A549 (cell line): ENCODE results near the gene RAPGEF6. TPM values are rescaled to one million over a fixed set of nuclear protein-coding genes. Genes with fewer than 3 reads are reported as not detected.
A peak's percentile ranks its signal among the peaks of the same experiment; 100 is the strongest.

Source experiments
- ATAC-seq, 2 experiments: fragments of 200-7000 bp in 1 of 2; fragments of >200 bp in 1 of 2; cut with Nextera tagmentation in 1 of 2; cut with Tn5 transposase in 1 of 2; 3 replicates each; pipeline versions ENCODE4 v1.8.0 to v1.9.1; 2018 to 2020; ENCODE audit warnings: mild to moderate bottlenecking in 1 of 2, moderate library complexity in 1 of 2
- CTCF ChIA-PET: fragments of 300-600 bp; sonication (Branson Sonifier 250); formaldehyde crosslinking; extraction: SDS; loops from one replicate; lab custom pipeline; 2021; ENCODE audit warnings: antibody characterized with exemption, inconsistent platforms; lab: Yijun Ruan, JAX
- POLR2A ChIA-PET: fragments of 350-600 bp; formaldehyde crosslinking; extraction: SDS; loops from one replicate; lab custom pipeline; 2021; ENCODE audit warnings: antibody characterized with exemption, inconsistent platforms; lab: Yijun Ruan, JAX
- DNase-seq, 2 experiments: peaks; one replicate each; pipeline versions ENCODE4 v3.0.0 to v3.0.0-alpha.2; 2011 to 2016; ENCODE audit warnings: low read depth in 1 of 2, low spot score in 1 of 2
- FAIRE-seq: peaks from 2 replicates; lab custom pipeline; 2011; peaks lifted over from hg19 to GRCh38; lab: Jason Lieb, UNC
- H3K27ac ChIP-seq, 2 experiments: fragments of >200 bp; sonication (Bioruptor Twin); formaldehyde crosslinking; 3 replicates each; pipeline ENCODE4 v1.5.1; 2016 to 2017
- H3K4me1 ChIP-seq: fragments of >200 bp; sonication (Bioruptor Twin); formaldehyde crosslinking; 3 replicates; pipeline ENCODE4 v1.6.1; 2016
- H3K4me2 ChIP-seq: fragments of >200 bp; sonication (Bioruptor Twin); formaldehyde crosslinking; 3 replicates; pipeline ENCODE4 v1.6.1; 2016
- H3K4me3 ChIP-seq: fragments of >200 bp; sonication (Bioruptor Twin); formaldehyde crosslinking; 3 replicates; pipeline ENCODE4 v1.5.1; 2016
- H3K9me3 ChIP-seq: fragments of >200 bp; sonication (Bioruptor Twin); formaldehyde crosslinking; 3 replicates; pipeline ENCODE4 v1.6.1; 2016
- BHLHE40 ChIP-seq: IDR thresholded peaks from 2 replicates; pipeline ENCODE4 v1.6.1; 2012; ENCODE audit warnings: low read depth, low read length, inconsistent platforms
- CBX8 ChIP-seq: fragments of 200-600 bp; sonication (generic); IDR thresholded peaks from 2 replicates; pipeline ENCODE4 v1.6.1; 2016
- CEBPB ChIP-seq, 2 experiments: fragments of >200 bp in 1 of 2; sonication (Bioruptor Twin) in 1 of 2; formaldehyde crosslinking in 1 of 2; IDR thresholded peaks; 2 replicates each; pipeline ENCODE4 v1.6.1; 2012 to 2016
- EHF ChIP-seq: fragments of 250-450 bp; sonication (Bioruptor Pico); IDR thresholded peaks from 2 replicates; pipeline ENCODE4 v1.5.0; 2020; ENCODE audit warnings: mild to moderate bottlenecking
- ELK1 ChIP-seq: fragments of 150-350 bp; IDR thresholded peaks from 2 replicates; pipeline ENCODE4 v1.6.1; 2014; ENCODE audit warnings: low read depth, mild to moderate bottlenecking, low read length
- EP300 ChIP-seq, 2 experiments: fragments of >200 bp; sonication (Bioruptor Twin); formaldehyde crosslinking; IDR thresholded peaks; 2 replicates in 1 of 2; 3 replicates in 1 of 2; pipeline ENCODE4 v1.6.1; 2016 to 2017
- FOSL2 ChIP-seq, 2 experiments: fragments of 450-650 bp in 1 of 2; fragments of >200 bp in 1 of 2; sonication (Bioruptor Twin) in 1 of 2; formaldehyde crosslinking; IDR thresholded peaks; 2 replicates each; pipeline versions ENCODE4 v1.5.0 to v1.6.1; 2016 to 2020; ENCODE audit warnings: mild to moderate bottlenecking in 1 of 2, moderate library complexity in 1 of 2
- FOXS1 ChIP-seq: fragments of 250-450 bp; sonication (Bioruptor Pico); IDR thresholded peaks from 2 replicates; pipeline ENCODE4 v1.5.0; 2020; ENCODE audit warnings: mild to moderate bottlenecking, moderate library complexity
- GATA3 ChIP-seq: IDR thresholded peaks from 2 replicates; pipeline ENCODE4 v1.6.1; 2012; ENCODE audit warnings: borderline replicate concordance
- HDAC2 ChIP-seq: fragments of 200-600 bp; sonication (generic); IDR thresholded peaks from 2 replicates; pipeline ENCODE4 v1.6.1; 2016
- HEYL ChIP-seq: fragments of 250-450 bp; sonication (Bioruptor Pico); IDR thresholded peaks from 2 replicates; pipeline ENCODE4 v1.8.0; 2021; ENCODE audit warnings: mild to moderate bottlenecking, moderate library complexity
- HOXB13 ChIP-seq: fragments of 250-450 bp; sonication (Bioruptor Pico); IDR thresholded peaks from 2 replicates; pipeline ENCODE4 v1.5.0; 2020; ENCODE audit warnings: low read depth, mild to moderate bottlenecking, moderate library complexity
- JUN ChIP-seq, 2 experiments: fragments of >200 bp; sonication (Bioruptor Twin); formaldehyde crosslinking; IDR thresholded peaks; 2 replicates in 1 of 2; 3 replicates in 1 of 2; pipeline ENCODE4 v1.6.1; 2016 to 2017
- JUNB ChIP-seq: fragments of >200 bp; sonication (Bioruptor Twin); formaldehyde crosslinking; IDR thresholded peaks from 2 replicates; pipeline ENCODE4 v1.6.1; 2016
- KDM1A ChIP-seq: fragments of 200-600 bp; sonication (generic); IDR thresholded peaks from 2 replicates; pipeline ENCODE4 v1.6.1; 2016; ENCODE audit warnings: low read depth, mild to moderate bottlenecking
- KDM5A ChIP-seq: fragments of 200-600 bp; sonication (generic); IDR thresholded peaks from 2 replicates; pipeline ENCODE4 v1.6.1; 2016; ENCODE audit warnings: antibody characterized with exemption, mild to moderate bottlenecking
- MAX ChIP-seq: IDR thresholded peaks from 2 replicates; pipeline ENCODE4 v1.6.1; 2012
- NFE2L2 ChIP-seq: fragments of 150-350 bp; conservative IDR thresholded peaks from 2 replicates; pipeline ENCODE4 v1.6.1; 2014; ENCODE audit warnings: low read length
- NR3C1 ChIP-seq: fragments of >200 bp; sonication (Bioruptor Twin); formaldehyde crosslinking; IDR thresholded peaks from 3 replicates; pipeline ENCODE4 v1.6.1; 2017
- POLR2A ChIP-seq: IDR thresholded peaks from 2 replicates; pipeline ENCODE4 v1.6.1; 2012; ENCODE audit warnings: mild to moderate bottlenecking, low read length
- POLR2AphosphoS2 ChIP-seq: conservative IDR thresholded peaks from 2 replicates; pipeline ENCODE4 v1.6.1; 2012; ENCODE audit warnings: low read length, improper control_type of control experiment, inconsistent platforms
- RARB ChIP-seq: fragments of 250-450 bp; sonication (Bioruptor Pico); IDR thresholded peaks from 2 replicates; pipeline ENCODE4 v1.8.0; 2021; ENCODE audit warnings: mild to moderate bottlenecking, moderate library complexity
- RFX5 ChIP-seq: fragments of 450-650 bp; IDR thresholded peaks from 2 replicates; pipeline ENCODE4 v1.7.1; 2014; ENCODE audit warnings: antibody characterized with exemption, mild to moderate bottlenecking, moderate library complexity
- SREBF2 ChIP-seq: fragments of 450-650 bp; IDR thresholded peaks from 2 replicates; pipeline ENCODE4 v1.6.1; 2014; ENCODE audit warnings: mild to moderate bottlenecking, moderate library complexity
- TFCP2L1 ChIP-seq: fragments of 250-450 bp; sonication (Bioruptor Pico); IDR thresholded peaks from 2 replicates; pipeline ENCODE4 v1.5.0; 2021; ENCODE audit warnings: mild to moderate bottlenecking
- TP53 ChIP-seq: fragments of 250-450 bp; sonication (Bioruptor Pico); IDR thresholded peaks from 2 replicates; pipeline ENCODE4 v1.5.0; 2021; ENCODE audit warnings: mild to moderate bottlenecking, moderate library complexity
- ZNF302 ChIP-seq: fragments of 250-450 bp; sonication (Bioruptor Pico); IDR thresholded peaks from 2 replicates; pipeline ENCODE4 v1.9.0; 2021; ENCODE audit warnings: inconsistent platforms, mild to moderate bottlenecking, moderate library complexity
- WGBS: methylation state at CpG from one replicate; pipeline ENCODE4 v1.1.6; 2017; ENCODE audit errors: missing lambda C conversion rate; 5-methylcytosine and 5-hydroxymethylcytosine counted together
- polyA plus RNA-seq, 4 experiments: library from polyadenylated mRNA; depleted of rRNA in 3 of 4; stranded (reverse); fragments of >200 nt; fragmentation: RNase III in 1 of 4; extraction: RNeasy Plus Mini Kit Qiagen cat#74134 plus additional on column Dnase treatment in 1 of 4; gene quantifications; 2 replicates in 3 of 4; 3 replicates in 1 of 4; pipeline ENCODE4 v1.2.3, GENCODE V29; 2011 to 2017
- TF ChIP-seq, protein P1 (sequence below): fragments of >200 bp; sonication (Bioruptor Twin); formaldehyde crosslinking; IDR thresholded peaks from 2 replicates; pipeline ENCODE4 v1.6.1; 2016
- TF ChIP-seq, protein P2 (sequence below): IDR thresholded peaks from 2 replicates; pipeline ENCODE4 v1.6.1; 2012
- TF ChIP-seq, protein P3 (sequence below): IDR thresholded peaks from 2 replicates; pipeline ENCODE4 v1.6.1; 2012; ENCODE audit warnings: low read depth, borderline replicate concordance

Gene RAPGEF6
- polyA plus RNA-seq, 2 of the 4 experiments (the other 2 are of a cell fraction) = 5.9 to 15.2 TPM

GRCh38 chr5:131396015-131396414 is 239.0 kb downstream of the RAPGEF6 start (continued):
- no peak for TF ChIP-seq TFCP2L1 (CRISPR knock-in tag)

DNA sequence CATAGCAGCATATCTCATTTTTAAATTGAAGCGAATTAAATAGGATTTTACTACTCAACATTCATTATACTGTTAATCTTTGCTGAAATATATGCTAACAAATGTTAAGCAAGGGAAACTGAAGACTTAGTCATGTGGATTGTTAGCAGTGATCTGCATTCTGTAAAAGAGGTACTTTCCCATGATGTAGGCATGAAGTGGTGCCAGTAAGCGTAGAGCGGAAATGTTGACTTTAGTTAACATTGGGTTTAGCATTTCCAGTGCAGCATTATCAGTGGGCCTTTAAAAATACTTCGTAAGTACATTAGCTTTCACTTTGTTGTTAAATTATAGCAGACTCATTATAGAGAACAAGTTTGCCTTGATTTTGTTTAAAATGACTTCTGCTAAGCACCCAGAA is 240.9 kb downstream of the RAPGEF6 start:
- Histone ChIP-seq H3K27ac (no peak overlapping the region), H3K9me3 (no peaks in the 10 kb centered on the region), H3K4me1 (peaks cover 9% of the 10 kb centered on the region; the same call in 1 of the 3 replicates), H3K4me2 (0 out of 3 replicates have a peak overlapping the region, but pooled peaks have one; percentile 6), H3K4me3 (no peak overlapping the region)
- ATAC-seq (peak in 1 of 2 experiments; percentile 38; a peak in 1 of 6 replicates), DNase-seq (no peak), FAIRE-seq (peak; percentile 43)
- ChIA-PET CTCF (no interaction called here), POLR2A (no interaction called here)
- 75% methylated on average over 4 of the region's 4 CpGs for WGBS
- TF ChIP-seq MAX (no peak), JUN (IDR thresholded peaks at IDR 0.05) (no peak), NFE2L2 (no peak), ELK1 (no peak), SREBF2 (no peak), EHF (CRISPR knock-in tag) (no peak), KDM1A (no peak), HOXB13 (CRISPR knock-in tag) (no peak), JUNB (no peak), TP53 (CRISPR knock-in tag) (no peak)

DNA sequence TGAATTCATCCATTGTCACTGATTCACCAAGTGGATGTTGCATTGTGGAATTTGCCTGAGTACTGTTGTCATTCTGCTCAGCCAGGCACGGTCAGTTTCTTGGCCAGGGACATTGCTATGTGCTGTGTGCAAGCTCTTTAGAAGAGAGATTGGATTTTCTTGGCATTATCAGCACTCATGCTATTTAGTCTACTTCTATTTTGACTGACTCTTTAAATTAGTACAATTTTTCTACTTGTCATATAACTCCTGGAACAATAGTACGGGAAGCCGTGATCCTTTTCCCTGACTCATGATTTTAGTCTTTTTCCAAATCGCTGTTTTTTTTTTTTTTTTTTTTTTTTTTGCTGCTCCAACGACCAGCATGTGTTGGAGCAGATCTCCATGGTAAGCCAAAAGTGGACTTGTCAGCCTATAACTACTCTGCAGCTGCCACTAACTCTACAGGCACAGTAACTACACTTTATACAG is 241.5 kb downstream of the RAPGEF6 start:
- no peak overlapping the region for H3K4me3 ChIP-seq
- TF ChIP-seq, protein P1, sequence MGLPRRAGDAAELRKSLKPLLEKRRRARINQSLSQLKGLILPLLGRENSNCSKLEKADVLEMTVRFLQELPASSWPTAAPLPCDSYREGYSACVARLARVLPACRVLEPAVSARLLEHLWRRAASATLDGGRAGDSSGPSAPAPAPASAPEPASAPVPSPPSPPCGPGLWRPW = no peak
- TF ChIP-seq RFX5 (no peak), HDAC2 (no peak), EP300 (IDR thresholded peaks at IDR 0.05) (no peak), FOXS1 (CRISPR knock-in tag) (no peak), CEBPB (IDR thresholded peaks at IDR 0.05) (no peak), FOSL2 (IDR thresholded peaks at IDR 0.05) (no peak), FOSL2 (CRISPR knock-in tag; IDR thresholded peaks at IDR 0.05) (no peak), NR3C1 (no peak), ZNF302 (CRISPR knock-in tag) (no peak), POLR2AphosphoS2 (no peak), BHLHE40 (no peak), KDM5A (no peak), RARB (CRISPR knock-in tag) (no peak), POLR2A (no peak), CBX8 (no peak), MAX (no peak), GATA3 (no peak), HEYL (CRISPR knock-in tag) (no peak)
- TF ChIP-seq, protein P2, sequence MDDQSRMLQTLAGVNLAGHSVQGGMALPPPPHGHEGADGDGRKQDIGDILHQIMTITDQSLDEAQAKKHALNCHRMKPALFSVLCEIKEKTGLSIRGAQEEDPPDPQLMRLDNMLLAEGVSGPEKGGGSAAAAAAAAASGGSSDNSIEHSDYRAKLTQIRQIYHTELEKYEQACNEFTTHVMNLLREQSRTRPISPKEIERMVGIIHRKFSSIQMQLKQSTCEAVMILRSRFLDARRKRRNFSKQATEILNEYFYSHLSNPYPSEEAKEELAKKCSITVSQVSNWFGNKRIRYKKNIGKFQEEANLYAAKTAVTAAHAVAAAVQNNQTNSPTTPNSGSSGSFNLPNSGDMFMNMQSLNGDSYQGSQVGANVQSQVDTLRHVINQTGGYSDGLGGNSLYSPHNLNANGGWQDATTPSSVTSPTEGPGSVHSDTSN = no peak
- TF ChIP-seq, protein P3, sequence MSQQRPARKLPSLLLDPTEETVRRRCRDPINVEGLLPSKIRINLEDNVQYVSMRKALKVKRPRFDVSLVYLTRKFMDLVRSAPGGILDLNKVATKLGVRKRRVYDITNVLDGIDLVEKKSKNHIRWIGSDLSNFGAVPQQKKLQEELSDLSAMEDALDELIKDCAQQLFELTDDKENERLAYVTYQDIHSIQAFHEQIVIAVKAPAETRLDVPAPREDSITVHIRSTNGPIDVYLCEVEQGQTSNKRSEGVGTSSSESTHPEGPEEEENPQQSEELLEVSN = no peak
- peak in 1 of 2 experiments; percentile 37; a peak in 2 of 6 replicates for ATAC-seq
- FAIRE-seq = no peak
- no peak overlapping the region for H3K4me2 ChIP-seq
- no peak overlapping the region for H3K27ac ChIP-seq
- WGBS = 64% methylated on average over 5 of the region's 5 CpGs
- CTCF ChIA-PET = interaction anchor here (3.3 kb wide), 1 partner anchor 11 kb away, joined by 9 read pairs; no protein-coding TSS in a partner anchor
- no peak for DNase-seq
- no peaks in the 10 kb centered on the region for H3K9me3 ChIP-seq
- peaks cover 9% of the 10 kb centered on the region; the same call in 1 of the 3 replicates for H3K4me1 ChIP-seq
- POLR2A ChIA-PET = no interaction called here
